ENCODE measurements around the gene PLEKHM3. TPM values are rescaled to one million over a fixed set of nuclear protein-coding genes. Genes with fewer than 3 reads are reported as not detected.
A peak's percentile ranks its signal among the peaks of the same experiment; 100 is the strongest.

Gene PLEKHM3
- total RNA-seq = 12.5 TPM
- long read RNA-seq, partial matches to known transcripts = 0 of 2 reads
- long read RNA-seq, other reads (novel, unspliced or antisense) = 2 of 2 reads

DNA sequence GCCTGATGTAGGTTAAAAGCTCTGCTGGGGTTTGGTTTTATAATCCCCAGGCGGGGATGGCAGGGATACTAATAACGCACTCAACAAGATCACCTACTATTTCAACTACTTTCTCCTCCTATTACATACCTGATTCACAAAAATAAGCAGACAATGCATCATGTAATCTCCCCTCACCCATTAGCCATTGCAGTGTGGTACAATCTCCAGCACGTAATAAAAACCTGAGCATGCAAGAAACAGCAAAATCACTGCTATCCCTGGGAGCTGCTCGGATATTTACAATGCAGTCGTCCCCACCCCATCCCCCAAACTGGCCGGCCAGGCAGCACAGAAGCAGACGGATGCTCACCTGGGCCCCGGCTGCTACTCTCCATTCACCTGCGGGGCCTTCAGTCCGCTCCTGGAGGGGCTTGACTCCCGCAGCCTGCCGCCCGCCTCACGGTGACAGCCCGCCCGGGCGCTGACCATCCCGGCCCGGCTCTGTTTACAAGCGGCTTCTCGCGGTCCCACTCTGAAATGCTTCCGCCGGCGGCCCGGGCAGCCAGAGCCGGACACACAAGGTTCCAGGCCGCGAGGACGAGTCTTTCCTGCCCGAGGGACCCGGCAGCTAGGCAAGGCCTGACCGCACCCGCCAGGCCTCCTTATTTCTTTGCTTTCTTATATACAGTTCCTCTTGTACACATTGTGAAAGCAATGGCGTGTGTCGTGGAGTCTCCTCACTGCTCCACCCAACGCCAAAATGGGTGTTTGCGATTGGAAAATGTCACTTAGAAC lies at the start of gene PLEKHM3:
Gene PLEKHM3 (minus strand): TSS at position 491 of the 777 bp plus-strand sequence. CDS start 23,888 bp downstream, outside the sequence.
- peak; percentile 99 for ATAC-seq (ENCODE audit: poor library complexity)
- DNase-seq = peak; percentile 93
- intact Hi-C loops (cut with DNase I) = no loop called here

GRCh38 chr2:208074610-208075356 lies 49.5 kb upstream of the PLEKHM3 start:
- ATAC-seq (ENCODE audit: poor library complexity) (peak; percentile 51), DNase-seq (no peak)
- intact Hi-C loops (cut with DNase I) = no loop called here

DNA sequence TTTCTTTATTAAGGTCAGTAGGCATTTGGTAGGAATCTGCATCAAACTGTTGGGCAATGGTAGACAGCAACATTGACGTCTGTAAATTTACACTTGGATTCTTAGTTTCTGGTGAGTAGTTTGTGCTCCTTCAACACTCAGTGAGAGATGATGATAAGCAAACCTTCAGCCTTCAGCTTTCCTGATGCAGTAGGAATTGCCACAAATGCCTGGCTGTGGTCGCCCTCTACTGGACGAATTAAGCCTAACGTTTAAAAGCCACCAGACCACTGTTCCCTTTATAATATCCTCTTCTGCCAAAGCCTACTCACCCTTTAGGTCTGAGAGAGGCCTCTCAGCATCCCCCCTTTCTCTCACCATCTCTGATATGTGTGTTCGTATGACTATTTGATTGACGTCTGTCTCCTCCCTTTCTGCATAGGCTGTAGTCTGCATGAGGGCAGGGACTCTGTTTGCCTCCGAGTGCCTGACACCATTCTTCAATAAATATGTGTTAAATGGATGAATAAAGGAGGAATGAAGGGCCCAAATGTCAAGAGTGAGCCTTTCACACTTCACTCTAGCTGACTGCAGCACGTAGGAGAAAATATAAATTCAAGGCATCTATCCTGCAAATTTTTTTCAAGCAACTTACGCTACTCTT lies 47.0 kb upstream of the PLEKHM3 start:
- DNase-seq (peak; percentile 48), ATAC-seq (ENCODE audit: poor library complexity) (peak; percentile 84)
- intact Hi-C loops (cut with DNase I) = no loop called here

GRCh38 chr2:208069186-208069585 lies 43.9 kb upstream of the PLEKHM3 start:
- intact Hi-C loops (cut with DNase I) = no loop called here
- DNase-seq (no peak), ATAC-seq (ENCODE audit: poor library complexity) (no peak)

DNA sequence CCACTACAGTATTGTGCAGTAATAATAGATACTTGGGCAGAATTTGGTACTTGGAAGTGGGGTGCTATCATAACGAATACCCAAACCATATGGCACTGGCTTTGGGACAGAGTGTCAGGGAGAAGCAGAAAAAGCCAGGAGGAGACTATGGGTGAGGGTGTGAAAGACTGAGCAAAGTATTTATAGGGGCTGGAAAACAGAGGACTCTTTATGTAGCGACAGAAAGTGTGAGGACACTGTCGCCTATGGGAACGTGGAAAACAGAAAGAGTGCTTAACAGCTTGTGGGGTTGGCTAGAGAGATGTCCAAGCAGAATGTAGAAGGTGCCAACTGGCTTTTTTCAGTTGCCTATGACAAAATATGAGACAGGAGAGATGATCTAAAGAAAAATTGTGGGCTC lies 40.7 kb upstream of the PLEKHM3 start:
- intact Hi-C loops (cut with DNase I) = no loop called here

DNA sequence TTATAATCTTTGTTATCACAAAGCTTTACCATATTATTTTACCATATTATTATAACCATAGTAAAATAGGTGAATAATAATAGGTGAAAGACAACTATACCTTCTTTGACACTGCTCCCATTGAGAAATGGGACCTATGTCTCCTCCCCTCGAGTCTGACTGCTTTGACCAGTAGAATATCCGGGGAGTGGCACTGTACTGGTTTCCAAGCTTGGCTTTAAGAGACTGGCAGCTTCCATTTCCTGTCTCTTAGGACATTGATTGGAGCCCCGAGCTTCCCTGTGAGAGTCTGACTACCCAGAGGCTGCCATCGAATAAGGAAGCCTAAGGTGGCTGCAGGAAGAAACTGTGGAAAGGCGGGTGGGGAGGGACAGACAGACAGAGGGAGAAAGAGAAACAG lies 40.1 kb upstream of the PLEKHM3 start:
- no peak for DNase-seq
- intact Hi-C loops (cut with DNase I) = no loop called here

More for the DNA sequence above, 40.7 kb upstream of the PLEKHM3 start:
- no peak for DNase-seq
- no peak for ATAC-seq (ENCODE audit: poor library complexity)

DNA sequence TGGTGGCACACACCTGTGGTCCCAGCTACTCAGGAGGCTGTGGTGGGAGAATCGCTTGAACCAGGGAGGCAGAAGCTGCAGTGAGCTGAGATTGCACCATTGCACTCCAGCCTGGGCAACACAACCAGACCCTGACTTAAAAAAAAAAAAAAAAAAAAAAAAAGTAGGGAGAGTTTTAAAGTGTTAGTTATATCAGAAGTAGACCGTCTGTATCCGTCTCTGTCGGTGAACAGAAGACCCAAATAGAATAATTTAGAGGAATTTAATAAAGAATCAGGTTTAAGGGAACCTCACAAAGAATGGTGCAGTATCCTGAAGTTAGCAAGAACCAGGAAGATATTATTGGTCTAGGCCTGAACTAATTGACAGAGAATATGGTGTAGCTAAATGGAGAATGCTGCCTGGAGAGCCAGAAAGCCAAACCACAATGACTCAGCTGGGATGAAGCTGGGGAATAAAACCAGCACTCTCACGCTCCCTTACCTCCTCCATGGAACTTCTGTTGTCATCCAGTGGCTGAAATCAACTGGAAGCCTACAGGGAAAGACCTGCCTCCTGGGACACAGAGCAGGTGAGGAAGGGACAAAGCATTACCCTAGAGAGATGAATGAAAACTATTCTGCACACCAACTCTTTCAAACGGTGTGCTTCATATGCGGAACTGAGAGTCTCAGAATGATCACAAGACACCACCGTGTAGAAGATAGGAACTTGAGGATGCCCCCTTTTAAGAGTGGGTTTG lies 39.1 kb upstream of the PLEKHM3 start:
- intact Hi-C loops (cut with DNase I) = no loop called here
- ATAC-seq (ENCODE audit: poor library complexity) (no peak), DNase-seq (no peak)

More for the DNA sequence above, 40.1 kb upstream of the PLEKHM3 start:
- no peak for ATAC-seq (ENCODE audit: poor library complexity)

GRCh38 chr2:208062961-208063360 lies 37.6 kb upstream of the PLEKHM3 start:
- intact Hi-C loops (cut with DNase I) = no loop called here
- DNase-seq (no peak), ATAC-seq (ENCODE audit: poor library complexity) (no peak)

- DNase-seq (no peak), ATAC-seq (ENCODE audit: poor library complexity) (no peak)
- intact Hi-C loops (cut with DNase I) = no loop called here
Observed at GRCh38 chr2:208062113-208062512, 36.8 kb upstream of the PLEKHM3 start.

DNA sequence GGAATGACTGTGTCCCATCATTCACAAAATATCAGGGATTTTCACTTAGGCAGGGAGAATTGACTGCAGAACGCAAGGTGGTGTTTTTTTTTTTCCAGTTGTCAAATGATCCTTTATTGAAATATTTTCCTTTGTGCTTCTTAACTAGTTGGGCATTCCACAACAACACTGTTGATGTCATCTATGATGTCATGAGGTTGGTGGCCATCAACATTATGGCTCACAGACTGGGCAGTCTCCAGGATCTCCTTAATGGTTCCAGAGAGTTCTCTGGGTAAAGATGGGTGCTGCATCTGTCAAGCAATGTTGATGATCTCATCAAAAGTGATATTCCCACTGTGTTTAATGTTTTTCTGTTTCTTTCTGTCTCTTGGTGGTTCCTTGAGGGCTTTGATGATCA lies 31.8 kb upstream of the PLEKHM3 start:
- ATAC-seq (ENCODE audit: poor library complexity) = no peak
- intact Hi-C loops (cut with DNase I) = no loop called here

DNA sequence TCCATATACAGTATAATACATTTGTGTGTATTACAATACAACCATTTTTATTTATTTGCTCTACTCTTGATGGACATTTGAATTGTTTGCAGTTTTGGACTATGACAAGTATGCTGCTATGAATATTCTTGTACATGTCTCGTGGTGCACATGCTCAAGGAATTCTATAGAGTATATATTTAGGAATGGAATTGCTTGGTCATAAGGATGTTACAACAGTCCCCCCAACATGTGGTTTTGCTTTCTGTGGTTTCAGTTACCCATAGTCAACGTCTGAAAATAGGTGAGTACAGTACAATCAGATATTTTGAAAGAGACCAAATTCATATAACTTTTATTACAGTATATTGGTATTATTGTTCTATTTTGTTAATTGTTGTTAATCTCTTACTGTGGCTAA lies 24.1 kb upstream of the PLEKHM3 start:
- DNase-seq (no peak), ATAC-seq (ENCODE audit: poor library complexity) (no peak)
- intact Hi-C loops (cut with DNase I) = no loop called here

More for the DNA sequence above, 31.8 kb upstream of the PLEKHM3 start:
- no peak for DNase-seq

GRCh38 chr2:208049006-208049405 lies 23.7 kb upstream of the PLEKHM3 start:
- intact Hi-C loops (cut with DNase I) = no loop called here
- DNase-seq = no peak

DNA sequence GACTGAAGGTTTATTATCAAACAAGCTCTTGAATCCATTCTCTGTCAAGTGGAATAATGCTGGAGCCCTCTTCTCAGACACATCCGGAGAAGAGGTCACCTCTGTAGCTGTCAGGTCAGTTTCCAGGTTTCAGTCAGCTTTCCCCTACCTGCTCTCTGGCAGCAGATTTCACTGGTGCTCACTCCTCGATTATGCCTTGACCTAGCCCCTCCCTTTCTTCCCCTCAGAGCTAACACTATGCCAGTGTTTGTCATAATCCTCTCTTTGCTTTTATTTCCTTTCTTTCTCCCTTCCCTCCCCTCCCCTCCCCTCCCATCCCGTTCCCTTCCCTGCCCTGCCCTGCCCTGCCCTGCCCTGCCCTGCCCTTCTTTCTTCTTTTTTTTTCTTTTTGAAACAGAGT lies 22.5 kb upstream of the PLEKHM3 start:
- intact Hi-C loops (cut with DNase I) = no loop called here
- ATAC-seq (ENCODE audit: poor library complexity) = no peak

More at GRCh38 chr2:208049006-208049405, 23.7 kb upstream of the PLEKHM3 start:
- ATAC-seq (ENCODE audit: poor library complexity) = no peak

GRCh38 chr2:208046686-208047085 lies 21.4 kb upstream of the PLEKHM3 start:
- ATAC-seq (ENCODE audit: poor library complexity) (no peak), DNase-seq (no peak)
- intact Hi-C loops (cut with DNase I) = no loop called here

More for the DNA sequence above, 22.5 kb upstream of the PLEKHM3 start:
- no peak for DNase-seq

DNA sequence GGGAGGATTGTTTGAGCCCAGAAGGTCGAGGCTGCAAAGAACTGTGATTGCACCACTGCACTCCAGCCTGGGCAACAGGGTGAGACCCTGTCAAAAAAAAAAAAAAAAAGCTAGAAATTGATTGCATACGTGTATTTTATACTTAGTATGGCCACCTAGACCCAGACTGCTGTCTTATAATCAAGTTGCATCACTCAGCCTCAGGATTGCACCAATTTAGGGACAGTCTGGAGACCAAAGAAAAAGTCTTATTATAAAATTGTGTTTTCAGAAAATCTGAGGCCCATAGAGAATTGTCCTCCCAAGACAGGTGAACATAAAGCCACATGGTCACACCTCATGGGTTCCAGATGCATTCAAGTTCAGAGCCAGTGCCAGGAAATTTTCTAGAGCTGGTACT lies 17.1 kb upstream of the PLEKHM3 start:
- DNase-seq (no peak), ATAC-seq (ENCODE audit: poor library complexity) (no peak)
- intact Hi-C loops (cut with DNase I) = no loop called here

DNA sequence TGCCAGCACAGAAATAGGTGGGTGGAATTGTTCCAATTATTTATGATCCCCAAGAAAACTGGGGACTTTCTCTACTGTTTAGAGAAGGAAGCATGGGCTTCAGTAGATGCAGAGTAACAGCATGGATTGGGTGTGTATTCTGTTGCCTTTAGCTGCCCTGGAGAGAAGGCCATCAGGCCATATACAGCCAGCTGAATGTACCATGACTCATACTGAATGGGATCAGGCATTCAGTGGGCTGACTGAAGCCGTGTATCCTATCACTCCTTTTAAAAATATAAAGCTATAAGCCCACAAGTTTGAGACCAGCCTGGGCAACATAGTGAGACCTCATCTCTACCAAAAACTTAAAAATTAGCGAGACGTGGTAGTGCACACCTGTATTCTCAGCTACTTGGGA lies 16.7 kb upstream of the PLEKHM3 start:
- intact Hi-C loops (cut with DNase I) = no loop called here
- DNase-seq (no peak), ATAC-seq (ENCODE audit: poor library complexity) (no peak)

DNA sequence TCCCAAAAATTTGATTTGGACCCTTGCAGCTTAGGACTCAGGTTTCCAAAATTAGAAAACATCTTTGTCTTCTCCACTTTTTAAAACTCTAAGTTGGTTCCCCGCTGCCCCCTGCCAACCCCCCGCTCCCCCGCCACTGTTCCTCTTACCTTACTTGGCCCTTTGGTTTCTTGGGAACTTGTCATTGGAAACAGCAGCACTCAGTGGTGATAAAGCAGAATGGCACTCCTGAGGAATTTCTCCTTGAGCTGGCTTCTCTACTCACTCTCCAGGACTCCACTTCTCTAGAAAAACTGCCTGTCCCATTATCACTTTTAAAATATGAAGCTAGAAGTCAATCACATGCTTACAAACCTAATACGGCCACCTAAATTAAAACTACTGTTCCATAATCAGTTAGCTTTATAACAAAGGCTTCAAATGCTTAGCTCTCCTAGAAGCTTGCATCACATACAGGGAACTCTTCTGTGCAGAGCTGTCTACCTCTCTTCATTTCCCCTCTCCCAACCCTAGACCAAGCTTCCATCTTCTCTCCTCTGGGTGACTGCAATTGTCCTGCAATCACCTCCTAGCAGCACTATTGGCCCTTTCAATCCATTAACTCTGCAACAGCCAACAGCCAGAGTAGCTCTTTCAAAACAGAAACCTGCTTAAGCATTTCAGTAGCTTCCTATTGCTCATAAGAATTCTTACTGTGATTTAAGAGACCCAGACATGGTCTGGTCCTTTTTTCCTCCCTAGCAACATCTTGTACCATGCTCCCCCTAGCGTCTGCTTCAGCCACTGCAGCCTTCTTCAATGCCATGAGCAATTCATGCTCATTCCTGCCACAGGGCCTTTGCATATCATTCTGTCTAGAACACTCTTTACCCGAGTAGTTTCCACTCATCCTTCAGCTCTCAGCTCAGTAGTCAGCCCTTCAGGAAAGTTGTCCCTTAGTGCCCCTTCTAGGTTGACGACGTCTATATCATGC lies 15.2 kb upstream of the PLEKHM3 start:
- intact Hi-C loops (cut with DNase I) = no loop called here
- ATAC-seq (ENCODE audit: poor library complexity) (peak; percentile 81), DNase-seq (peak; percentile 76)
